ENCODE measurements around the gene SLC6A12. TPM values are rescaled to one million over a fixed set of nuclear protein-coding genes. Genes with fewer than 3 reads are reported as not detected.
A peak's percentile ranks its signal among the peaks of the same experiment; 100 is the strongest.
"Not testable (repeated sequence)": the region's sequence is repeated elsewhere in the genome, so short reads cannot be mapped to it uniquely, and the experiment has no call there.

Gene SLC6A12
- total RNA-seq, 5 donors from 2014 or later (not counting 1 experiment from before 2014, with no cell fraction given), result 0.85 TPM; not detected in 4

DNA sequence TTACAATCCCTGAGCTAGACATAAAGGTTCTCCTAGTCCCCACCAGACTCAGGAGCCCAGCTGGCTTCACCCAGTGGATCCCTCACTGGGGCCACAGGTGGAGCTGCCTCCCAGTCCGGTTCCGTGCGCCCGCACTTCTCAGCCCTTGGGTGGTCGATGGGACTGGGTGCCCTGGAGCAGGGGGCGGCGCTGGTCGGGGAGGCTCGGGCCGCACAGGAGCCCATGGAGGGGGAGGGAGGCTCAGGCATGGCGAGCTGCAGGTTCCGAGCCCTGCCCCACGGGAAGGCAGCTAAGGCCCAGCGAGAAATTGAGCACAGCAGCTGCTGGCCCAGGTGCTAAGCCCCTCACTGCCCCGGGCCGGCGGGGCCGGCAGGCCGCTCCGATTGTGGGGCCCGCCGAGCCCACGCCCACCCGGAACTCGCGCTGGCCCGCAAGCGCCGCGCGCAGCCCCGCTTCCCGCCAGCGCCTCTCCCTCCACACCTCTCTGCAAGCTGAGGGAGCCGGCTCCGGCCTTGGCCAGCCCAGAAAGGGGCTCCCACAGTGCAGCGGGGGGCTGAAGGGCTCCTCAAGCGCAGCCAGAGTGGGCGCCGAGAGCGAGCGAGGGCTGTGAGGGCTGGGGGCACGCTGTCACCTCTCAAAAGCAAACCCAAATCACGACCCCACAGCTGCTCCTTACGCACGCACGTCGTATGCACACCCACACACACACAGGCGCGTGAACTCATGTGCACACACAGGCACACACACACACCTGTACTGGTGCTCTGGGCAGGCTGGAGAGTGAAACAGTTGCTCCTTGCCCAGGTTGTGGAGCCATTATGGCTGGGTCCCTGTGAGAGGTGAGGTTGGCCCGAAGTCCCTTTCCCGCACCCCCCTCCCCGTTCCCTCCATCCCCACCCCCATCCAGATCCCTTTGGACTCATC is 25.7 kb downstream of the SLC6A12 start:
- H3K36me3 Mint-ChIP-seq; H3K27ac ChIP-seq (ENCODE audit: low read length); H3K9me3 Mint-ChIP-seq; H3K4me3 ChIP-seq (ENCODE audit: control insufficient read depth in 1 of 2, extremely low read depth in 1 of 2, low read length in 1 of 2); DNase-seq; H3K9me3 ChIP-seq; POLR2A ChIA-PET; H3K4me1 Mint-ChIP-seq; H3K36me3 ChIP-seq (ENCODE audit: control insufficient read depth in 2 of 2, extremely low read depth in 1 of 2, insufficient read depth in 1 of 2, low read length in 1 of 2); H3K27ac Mint-ChIP-seq; H3K4me1 ChIP-seq (ENCODE audit: control insufficient read depth in 1 of 2, extremely low read depth in 1 of 2, insufficient read depth in 2 of 2, low read length in 2 of 2): not testable (repeated sequence)
- peaks cover 0 to 50% of the 10 kb centered on the region in 2 experiments for H3K27me3 ChIP-seq (replicated peaks in 1 of 2; ENCODE audit: control insufficient read depth in 2 of 2, extremely low read depth in 1 of 2, insufficient read depth in 2 of 2, low read length in 1 of 2)
- peak in 1 of 4 experiments; percentile 35 for ATAC-seq (replicated peaks in 1 of 4)
- peak overlapping the region; percentile 53 to 76 (median 75) for H3K4me3 Mint-ChIP-seq
- CTCF ChIA-PET, result interaction anchor here in 1 of 2 donors (1.1 kb wide), 1 partner anchor 16 kb away, joined by 3 read pairs; no protein-coding TSS in a partner anchor
- WGBS (ENCODE audit: insufficient coverage), result 95% methylated on average over 23 of the region's 53 CpGs
- H3K27me3 Mint-ChIP-seq, result peaks cover 25 to 44% of the 10 kb centered on the region in 2 donors

- POLR2A ChIA-PET, result no interaction called here
- no peaks in the 10 kb centered on the region for H3K9me3 ChIP-seq
- Mint-ChIP-seq H3K9me3 (no peaks in the 10 kb centered on the region), H3K4me1 (peaks cover 0 to 5% (median 5%) of the 10 kb centered on the region in 3 donors), H3K4me3 (no peak overlapping the region), H3K27me3 (peaks cover 18 to 32% of the 10 kb centered on the region in 2 donors), H3K27ac (no peak overlapping the region), H3K36me3 (no peaks in the 10 kb centered on the region)
- CTCF ChIA-PET, result no interaction called here
- ATAC-seq (replicated peaks in 1 of 4) (no peak), DNase-seq (no peak)
- no peak overlapping the region for H3K27ac ChIP-seq (ENCODE audit: low read length)
- H3K4me1 ChIP-seq (ENCODE audit: control insufficient read depth in 1 of 2, extremely low read depth in 1 of 2, insufficient read depth in 2 of 2, low read length in 2 of 2), result peaks cover 0 to 6% of the 10 kb centered on the region in 2 experiments
- peaks cover 0 to 52% of the 10 kb centered on the region in 2 experiments for H3K27me3 ChIP-seq (replicated peaks in 1 of 2; ENCODE audit: control insufficient read depth in 2 of 2, extremely low read depth in 1 of 2, insufficient read depth in 2 of 2, low read length in 1 of 2)
- WGBS (ENCODE audit: insufficient coverage), result 88% methylated on average over 11 of the region's 11 CpGs
- no peak overlapping the region for H3K4me3 ChIP-seq (ENCODE audit: control insufficient read depth in 1 of 2, extremely low read depth in 1 of 2, low read length in 1 of 2)
- no peaks in the 10 kb centered on the region for H3K36me3 ChIP-seq (ENCODE audit: control insufficient read depth in 2 of 2, extremely low read depth in 1 of 2, insufficient read depth in 1 of 2, low read length in 1 of 2)
Observed at GRCh38 chr12:186006-186625, 27.8 kb downstream of the SLC6A12 start.

- ATAC-seq (replicated peaks in 1 of 4), result no peak
- 58% methylated on average over 8 of the region's 8 CpGs for WGBS (ENCODE audit: insufficient coverage)
- no peaks in the 10 kb centered on the region for H3K9me3 Mint-ChIP-seq
Observed at GRCh38 chr12:185576-185955, 28.4 kb downstream of the SLC6A12 start.

GRCh38 chr12:184811-185575 is 29.0 kb downstream of the SLC6A12 start:
- H3K27ac Mint-ChIP-seq, result no peak overlapping the region
- POLR2A ChIA-PET, result no interaction called here

More at GRCh38 chr12:185576-185955, 28.4 kb downstream of the SLC6A12 start:
- no peak overlapping the region for H3K4me3 ChIP-seq (ENCODE audit: control insufficient read depth in 1 of 2, extremely low read depth in 1 of 2, low read length in 1 of 2)
- no peak overlapping the region for H3K4me3 Mint-ChIP-seq
- POLR2A ChIA-PET, result no interaction called here
- CTCF ChIA-PET, result no interaction called here
- H3K36me3 ChIP-seq (ENCODE audit: control insufficient read depth in 2 of 2, extremely low read depth in 1 of 2, insufficient read depth in 1 of 2, low read length in 1 of 2), result no peaks in the 10 kb centered on the region
- H3K4me1 Mint-ChIP-seq, result peaks cover 2 to 5% (median 5%) of the 10 kb centered on the region in 3 donors
- H3K36me3 Mint-ChIP-seq, result no peaks in the 10 kb centered on the region
- H3K27ac ChIP-seq (ENCODE audit: low read length), result no peak overlapping the region
- H3K9me3 ChIP-seq, result no peaks in the 10 kb centered on the region
- no peak overlapping the region for H3K27ac Mint-ChIP-seq
- DNase-seq, result no peak
- H3K27me3 Mint-ChIP-seq, result peaks cover 18 to 32% of the 10 kb centered on the region in 2 donors
- H3K27me3 ChIP-seq (replicated peaks in 1 of 2; ENCODE audit: control insufficient read depth in 2 of 2, extremely low read depth in 1 of 2, insufficient read depth in 2 of 2, low read length in 1 of 2), result peaks cover 0 to 52% of the 10 kb centered on the region in 2 experiments
- peaks cover 0 to 8% of the 10 kb centered on the region in 2 experiments for H3K4me1 ChIP-seq (ENCODE audit: control insufficient read depth in 1 of 2, extremely low read depth in 1 of 2, insufficient read depth in 2 of 2, low read length in 2 of 2)

GRCh38 chr12:182381-182892 is 31.5 kb downstream of the SLC6A12 start:
- Mint-ChIP-seq H3K27ac (no peak overlapping the region), H3K27me3 (peaks cover 9 to 18% of the 10 kb centered on the region in 2 donors), H3K4me3 (no peak overlapping the region), H3K4me1 (peaks cover 3 to 9% (median 5%) of the 10 kb centered on the region in 3 donors), H3K36me3 (no peaks in the 10 kb centered on the region), H3K9me3 (no peaks in the 10 kb centered on the region)
- Histone ChIP-seq H3K36me3 (ENCODE audit: control insufficient read depth in 2 of 2, extremely low read depth in 1 of 2, insufficient read depth in 1 of 2, low read length in 1 of 2) (no peaks in the 10 kb centered on the region), H3K9me3 (no peaks in the 10 kb centered on the region), H3K4me3 (ENCODE audit: control insufficient read depth in 1 of 2, extremely low read depth in 1 of 2, low read length in 1 of 2) (no peak overlapping the region), H3K27ac (ENCODE audit: low read length) (no peak overlapping the region), H3K4me1 (ENCODE audit: control insufficient read depth in 1 of 2, extremely low read depth in 1 of 2, insufficient read depth in 2 of 2, low read length in 2 of 2) (peaks cover 0 to 5% of the 10 kb centered on the region in 2 experiments), H3K27me3 (replicated peaks in 1 of 2; ENCODE audit: control insufficient read depth in 2 of 2, extremely low read depth in 1 of 2, insufficient read depth in 2 of 2, low read length in 1 of 2) (peaks cover 0 to 57% of the 10 kb centered on the region in 2 experiments)
- CTCF ChIA-PET, result no interaction called here
- POLR2A ChIA-PET, result no interaction called here
- 68% methylated on average over 6 of the region's 10 CpGs for WGBS (ENCODE audit: insufficient coverage)
- DNase-seq (no peak), ATAC-seq (replicated peaks in 1 of 4) (no peak)

More at GRCh38 chr12:184811-185575, 29.0 kb downstream of the SLC6A12 start:
- Mint-ChIP-seq H3K4me3 (no peak overlapping the region), H3K27me3 (peaks cover 15 to 26% of the 10 kb centered on the region in 2 donors), H3K36me3 (no peaks in the 10 kb centered on the region), H3K9me3 (no peaks in the 10 kb centered on the region), H3K4me1 (peaks cover 8 to 9% (median 8%) of the 10 kb centered on the region in 3 donors)
- no peaks in the 10 kb centered on the region for H3K9me3 ChIP-seq
- no peak overlapping the region for H3K27ac ChIP-seq (ENCODE audit: low read length)
- CTCF ChIA-PET, result no interaction called here
- no peaks in the 10 kb centered on the region for H3K36me3 ChIP-seq (ENCODE audit: control insufficient read depth in 2 of 2, extremely low read depth in 1 of 2, insufficient read depth in 1 of 2, low read length in 1 of 2)
- 43% methylated on average over 4 of the region's 13 CpGs for WGBS (ENCODE audit: insufficient coverage)
- no peak overlapping the region for H3K4me3 ChIP-seq (ENCODE audit: control insufficient read depth in 1 of 2, extremely low read depth in 1 of 2, low read length in 1 of 2)
- peaks cover 0 to 11% of the 10 kb centered on the region in 2 experiments for H3K4me1 ChIP-seq (ENCODE audit: control insufficient read depth in 1 of 2, extremely low read depth in 1 of 2, insufficient read depth in 2 of 2, low read length in 2 of 2)
- no peak for DNase-seq
- ATAC-seq (replicated peaks in 1 of 4), result no peak
- peaks cover 0 to 50% of the 10 kb centered on the region in 2 experiments for H3K27me3 ChIP-seq (replicated peaks in 1 of 2; ENCODE audit: control insufficient read depth in 2 of 2, extremely low read depth in 1 of 2, insufficient read depth in 2 of 2, low read length in 1 of 2)

GRCh38 chr12:181921-182320 is 32.0 kb downstream of the SLC6A12 start:
- Histone ChIP-seq H3K27me3 (replicated peaks in 1 of 2; ENCODE audit: control insufficient read depth in 2 of 2, extremely low read depth in 1 of 2, insufficient read depth in 2 of 2, low read length in 1 of 2) (peaks cover 0 to 61% of the 10 kb centered on the region in 2 experiments), H3K4me3 (ENCODE audit: control insufficient read depth in 1 of 2, extremely low read depth in 1 of 2, low read length in 1 of 2) (no peak overlapping the region), H3K27ac (ENCODE audit: low read length) (no peak overlapping the region), H3K4me1 (ENCODE audit: control insufficient read depth in 1 of 2, extremely low read depth in 1 of 2, insufficient read depth in 2 of 2, low read length in 2 of 2) (peaks cover 0 to 5% of the 10 kb centered on the region in 2 experiments), H3K36me3 (ENCODE audit: control insufficient read depth in 2 of 2, extremely low read depth in 1 of 2, insufficient read depth in 1 of 2, low read length in 1 of 2) (no peaks in the 10 kb centered on the region), H3K9me3 (no peaks in the 10 kb centered on the region)
- WGBS (ENCODE audit: insufficient coverage), result 87% methylated on average over 17 of the region's 17 CpGs
- no peak overlapping the region for H3K4me3 Mint-ChIP-seq
- POLR2A ChIA-PET, result no interaction called here
- no peak for ATAC-seq (replicated peaks in 1 of 4)
- DNase-seq, result no peak
- H3K9me3 Mint-ChIP-seq, result no peaks in the 10 kb centered on the region
- H3K36me3 Mint-ChIP-seq, result no peaks in the 10 kb centered on the region
- no peak overlapping the region for H3K27ac Mint-ChIP-seq
- peaks cover 3 to 9% (median 5%) of the 10 kb centered on the region in 3 donors for H3K4me1 Mint-ChIP-seq
- H3K27me3 Mint-ChIP-seq, result peaks cover 9 to 18% of the 10 kb centered on the region in 2 donors
- CTCF ChIA-PET, result no interaction called here
